ENCODE measurements around the gene EEIG2.

- TF ChIP-seq EP300 (IDR thresholded peaks at IDR 0.05) (no peak), MAZ (IDR thresholded peaks at IDR 0.05; ENCODE audit: borderline replicate concordance, low read depth, low read length) (no peak), REST (IDR thresholded peaks at IDR 0.05) (no peak), USF2 (IDR thresholded peaks at IDR 0.05) (no peak), CTCF (IDR thresholded peaks at IDR 0.05) (no peak), MYC (IDR thresholded peaks at IDR 0.05; ENCODE audit: borderline replicate concordance, low read length) (no peak), RAD21 (conservative IDR thresholded peaks at IDR 0.05 in 1 of 2, IDR thresholded peaks at IDR 0.05 in 1 of 2) (no peak), ZFP36 (IDR thresholded peaks at IDR 0.05; ENCODE audit: borderline replicate concordance, partially characterized antibody) (no peak)
Observed at GRCh38 chr1:108601708-108602410, 42.0 kb downstream of the EEIG2 start.
